CD4-positive, CD25-positive, alpha-beta regulatory T cell (primary cell): Measurements from ENCODE around the gene PLA2G6. TPM values are rescaled to one million over a fixed set of nuclear protein-coding genes. Genes with fewer than 3 reads are reported as not detected.

Source experiments
- ATAC-seq, 2 donors: fragments of 150-1000 bp; cut with Tn5 transposase; one replicate each; pipeline ENCODE4 v1.10.0; 2021; ENCODE audit warnings: low read depth in 2 of 2, moderate number of reproducible peaks in 2 of 2, moderate library complexity in 1 of 2
- DNase-seq, 3 donors: peaks; one replicate each; pipeline versions ENCODE4 v3.0.0 to v3.0.0-alpha.2; 2012 to 2022; ENCODE audit warnings: mixed read lengths in 1 of 3
- H3K27ac ChIP-seq: one replicate; pipeline ENCODE4 v1.7.0; 2013; ENCODE audit warnings: mild to moderate bottlenecking, low read length; ENCODE audit not compliant: insufficient read depth, poor library complexity, severe bottlenecking
- H3K27me3 ChIP-seq: one replicate; pipeline ENCODE4 v1.7.0; 2013; ENCODE audit warnings: low read length; ENCODE audit not compliant: control insufficient read depth, insufficient read depth
- H3K36me3 ChIP-seq: one replicate; pipeline ENCODE4 v1.7.0; 2013; ENCODE audit warnings: mild to moderate bottlenecking, low read length, moderate library complexity; ENCODE audit not compliant: control insufficient read depth, insufficient read depth
- H3K4me1 ChIP-seq: 2 replicates; pipeline ENCODE4 v1.7.0; 2013; ENCODE audit warnings: mild to moderate bottlenecking, low read length; ENCODE audit not compliant: insufficient read depth, control insufficient read depth, poor library complexity, severe bottlenecking
- H3K4me3 ChIP-seq: one replicate; pipeline ENCODE4 v1.7.0; 2013; ENCODE audit warnings: low read depth, mild to moderate bottlenecking, low read length, moderate library complexity
- H3K9me3 ChIP-seq, 2 experiments: 1 replicate in 1 of 2; 2 replicates in 1 of 2; pipeline ENCODE4 v1.7.0; 2013; ENCODE audit warnings: low read length in 2 of 2, mild to moderate bottlenecking in 1 of 2, moderate library complexity in 1 of 2; ENCODE audit not compliant: control insufficient read depth in 2 of 2
- H3K27ac Mint-ChIP-seq, 3 donors: one replicate each; pipeline ENCODE4 v1.8.0; 2020 to 2022; ENCODE audit warnings: mild to moderate bottlenecking in 3 of 3, mixed read lengths in 3 of 3, moderate library complexity in 2 of 3
- H3K27me3 Mint-ChIP-seq: one replicate; pipeline ENCODE4 v1.8.0; 2022; ENCODE audit warnings: mild to moderate bottlenecking, mixed read lengths
- H3K36me3 Mint-ChIP-seq: one replicate; pipeline ENCODE4 v1.8.0; 2020; ENCODE audit warnings: mixed read lengths
- H3K4me1 Mint-ChIP-seq, 4 donors: one replicate each; pipeline ENCODE4 v1.8.0; 2020 to 2022; ENCODE audit warnings: mixed read lengths in 4 of 4, mild to moderate bottlenecking in 1 of 4
- H3K4me3 Mint-ChIP-seq, 4 donors: one replicate each; pipeline ENCODE4 v1.8.0; 2020 to 2022; ENCODE audit warnings: mild to moderate bottlenecking in 4 of 4, mixed read lengths in 4 of 4, moderate library complexity in 3 of 4
- H3K9me3 Mint-ChIP-seq, 7 donors: one replicate each; pipeline ENCODE4 v1.8.0; 2020 to 2022; ENCODE audit warnings: mixed read lengths in 7 of 7, mild to moderate bottlenecking in 3 of 7, moderate library complexity in 2 of 7
- polyA plus RNA-seq, 4 donors: library from polyadenylated mRNA; unstranded; fragments of 300-500 nt; fragmentation: Illumina TruSeq; gene quantifications; one replicate each; pipeline ENCODE4 v1.2.3, GENCODE V29; 2021
- total RNA-seq: library from RNA; stranded (reverse); gene quantifications from one replicate; pipeline ENCODE4 v1.2.3, GENCODE V29; 2022

PLA2G6 gene
- total and polyA plus RNA-seq, 5 donors from 2014 or later: 2.6 to 137 (median 5.5) TPM

- Mint-ChIP-seq H3K27me3 (peaks cover 10% of the 10 kb centered on the region), H3K9me3 (peaks cover 0 to 1% (median 0%) of the 10 kb centered on the region in 7 donors), H3K27ac (no peak overlapping the region), H3K4me3 (no peak overlapping the region), H3K4me1 (peaks cover 2 to 7% (median 4%) of the 10 kb centered on the region in 4 donors), H3K36me3 (peaks cover 10% of the 10 kb centered on the region)
- Histone ChIP-seq H3K4me1 (no peaks in the 10 kb centered on the region), H3K9me3 (no peaks in the 10 kb centered on the region), H3K4me3 (no peak overlapping the region), H3K27me3 (no peaks in the 10 kb centered on the region), H3K36me3 (peaks cover 3% of the 10 kb centered on the region), H3K27ac (no peak overlapping the region)
- DNase-seq: no peak
- ATAC-seq: no peak
Measured at GRCh38 chr22:38111925-38112355, 69.7 kb downstream of the PLA2G6 start.

- DNase-seq (no peak), ATAC-seq (no peak)
- H3K36me3 ChIP-seq: peaks cover 3% of the 10 kb centered on the region
- no peaks in the 10 kb centered on the region for H3K27me3 ChIP-seq
- peaks cover 10% of the 10 kb centered on the region for H3K36me3 Mint-ChIP-seq
- no peak overlapping the region for H3K27ac ChIP-seq
- no peak overlapping the region for H3K4me3 Mint-ChIP-seq
- H3K27ac Mint-ChIP-seq: no peak overlapping the region
- H3K9me3 Mint-ChIP-seq: peaks cover 0 to 1% (median 0%) of the 10 kb centered on the region in 7 donors
- peaks cover 10% of the 10 kb centered on the region for H3K27me3 Mint-ChIP-seq
- no peaks in the 10 kb centered on the region for H3K4me1 ChIP-seq
- no peak overlapping the region for H3K4me3 ChIP-seq
- H3K9me3 ChIP-seq: no peaks in the 10 kb centered on the region
- peaks cover 2 to 7% (median 4%) of the 10 kb centered on the region in 4 donors for H3K4me1 Mint-ChIP-seq
Measured at GRCh38 chr22:38110863-38111852, 70.5 kb downstream of the PLA2G6 start.

GRCh38 chr22:38110008-38110862 lies 71.4 kb downstream of the PLA2G6 start, which contains the start of gene BAIAP2L2:
Gene BAIAP2L2, minus strand, starts transcription at chr22:38110684. Its CDS starts 159 bp downstream, at chr22:38110525.
- Mint-ChIP-seq H3K9me3 (peaks cover 0 to 1% (median 0%) of the 10 kb centered on the region in 7 donors), H3K27ac (peak within 1 kb of the TSS in 2 of 3 donors; percentile 78 to 97), H3K36me3 (peaks cover 10% of the 10 kb centered on the region), H3K4me1 (peaks cover 2 to 5% (median 4%) of the 10 kb centered on the region in 4 donors), H3K4me3 (peak within 1 kb of the TSS in 2 of 4 donors; percentile 41 to 63), H3K27me3 (peaks cover 10% of the 10 kb centered on the region)
- Histone ChIP-seq H3K4me1 (no peaks in the 10 kb centered on the region), H3K9me3 (no peaks in the 10 kb centered on the region), H3K27me3 (no peaks in the 10 kb centered on the region), H3K4me3 (no peak within 1 kb of the TSS), H3K27ac (no peak within 1 kb of the TSS), H3K36me3 (peaks cover 1% of the 10 kb centered on the region)
- DNase-seq (no peak), ATAC-seq (no peak)

- ATAC-seq: no peak
- Histone ChIP-seq H3K27ac (no peak overlapping the region), H3K9me3 (no peaks in the 10 kb centered on the region), H3K4me3 (no peak overlapping the region), H3K36me3 (no peaks in the 10 kb centered on the region), H3K27me3 (no peaks in the 10 kb centered on the region), H3K4me1 (no peaks in the 10 kb centered on the region)
- peaks cover 10% of the 10 kb centered on the region for H3K36me3 Mint-ChIP-seq
- peaks cover 2 to 3% (median 2%) of the 10 kb centered on the region in 4 donors for H3K4me1 Mint-ChIP-seq
- peaks cover 9% of the 10 kb centered on the region for H3K27me3 Mint-ChIP-seq
- peak overlapping the region in 2 of 4 donors; percentile 41 to 63 for H3K4me3 Mint-ChIP-seq
- H3K9me3 Mint-ChIP-seq: peaks cover 0 to 1% (median 0%) of the 10 kb centered on the region in 7 donors
- peak in 2 of 3 donors; percentile 16 to 47 for DNase-seq
- peak overlapping the region in 2 of 3 donors; percentile 78 to 97 for H3K27ac Mint-ChIP-seq
Measured at GRCh38 chr22:38109371-38110001, 72.1 kb downstream of the PLA2G6 start.

- no peak overlapping the region for H3K4me3 Mint-ChIP-seq
- peaks cover 12% of the 10 kb centered on the region for H3K36me3 Mint-ChIP-seq
- no peak overlapping the region for H3K27ac ChIP-seq
- no peak overlapping the region for H3K4me3 ChIP-seq
- H3K27me3 ChIP-seq: no peaks in the 10 kb centered on the region
- H3K4me1 Mint-ChIP-seq: peaks cover 0 to 4% (median 0%) of the 10 kb centered on the region in 4 donors
- ATAC-seq (peak in 1 of 2 donors; percentile 22), DNase-seq (no peak)
- no peaks in the 10 kb centered on the region for H3K4me1 ChIP-seq
- H3K36me3 ChIP-seq: no peaks in the 10 kb centered on the region
- H3K27me3 Mint-ChIP-seq: peaks cover 6% of the 10 kb centered on the region
- peak overlapping the region in 1 of 3 donors; percentile 67 for H3K27ac Mint-ChIP-seq
- peaks cover 0 to 1% (median 0%) of the 10 kb centered on the region in 7 donors for H3K9me3 Mint-ChIP-seq
- H3K9me3 ChIP-seq: no peaks in the 10 kb centered on the region
Measured at GRCh38 chr22:38108561-38109319, 72.9 kb downstream of the PLA2G6 start.

- Histone ChIP-seq H3K9me3 (no peaks in the 10 kb centered on the region), H3K27me3 (no peaks in the 10 kb centered on the region), H3K4me1 (no peaks in the 10 kb centered on the region), H3K27ac (no peak overlapping the region), H3K4me3 (no peak overlapping the region), H3K36me3 (no peaks in the 10 kb centered on the region)
- Mint-ChIP-seq H3K27ac (peak overlapping the region in 1 of 3 donors; percentile 67), H3K27me3 (peaks cover 6% of the 10 kb centered on the region), H3K9me3 (peaks cover 0 to 1% (median 0%) of the 10 kb centered on the region in 7 donors), H3K4me3 (no peak overlapping the region), H3K4me1 (peaks cover 0 to 4% (median 0%) of the 10 kb centered on the region in 4 donors), H3K36me3 (peaks cover 11% of the 10 kb centered on the region)
- ATAC-seq (no peak), DNase-seq (no peak)
Measured at GRCh38 chr22:38107692-38108515, 73.7 kb downstream of the PLA2G6 start.
